Measurements from ENCODE around the gene CS.

GRCh38 chr12:56224954-56225353, 75.2 kb downstream of the CS start:
- TF ChIP-seq CTCF (IDR thresholded peaks at IDR 0.05): no peak
- TF ChIP-seq POLR2A (IDR thresholded peaks at IDR 0.05): no peak
